HEK293 (cell line): ENCODE data around the gene METTL25B.

ENCODE experiments used
- FEZF1 ChIP-seq: fragments of 450-650 bp; formaldehyde crosslinking; IDR thresholded peaks from 2 replicates; pipeline ENCODE4 v1.5.1; 2016; ENCODE audit warnings: missing biosample characterization, missing genetic modification characterization
- GLI4 ChIP-seq: fragments of 450-650 bp; formaldehyde crosslinking; IDR thresholded peaks from 2 replicates; pipeline ENCODE4 v1.5.1; 2016; ENCODE audit warnings: missing biosample characterization, missing genetic modification characterization
- HOXD13 ChIP-seq: sonication (generic); formaldehyde crosslinking; IDR thresholded peaks from 2 replicates; pipeline ENCODE4 v1.8.0; 2022; ENCODE audit warnings: missing genetic modification reagents, borderline replicate concordance
- OVOL3 ChIP-seq: fragments of 450-650 bp; formaldehyde crosslinking; IDR thresholded peaks from 2 replicates; pipeline ENCODE4 v1.5.1; 2016; ENCODE audit warnings: missing biosample characterization, missing genetic modification characterization
- TRIM28 ChIP-seq: IDR thresholded peaks from 2 replicates; pipeline ENCODE4 v1.6.1; 2011; ENCODE audit warnings: low read length, control low read depth, borderline replicate concordance
- YY2 ChIP-seq: fragments of 450-650 bp; formaldehyde crosslinking; IDR thresholded peaks from 2 replicates; pipeline ENCODE4 v1.5.1; 2016; ENCODE audit warnings: missing biosample characterization, missing genetic modification characterization
- ZBTB1 ChIP-seq: fragments of 450-650 bp; formaldehyde crosslinking; IDR thresholded peaks from 2 replicates; pipeline ENCODE4 v1.5.1; 2016; ENCODE audit warnings: missing biosample characterization, missing genetic modification characterization
- ZBTB20 ChIP-seq: fragments of 450-650 bp; formaldehyde crosslinking; IDR thresholded peaks from 2 replicates; pipeline ENCODE4 v1.5.1; 2016; ENCODE audit warnings: missing biosample characterization, missing genetic modification characterization
- ZFHX2 ChIP-seq: fragments of 450-650 bp; formaldehyde crosslinking; conservative IDR thresholded peaks from 2 replicates; pipeline ENCODE4 v1.5.1; 2016; ENCODE audit warnings: missing biosample characterization, missing genetic modification characterization
- ZNF133 ChIP-seq: fragments of 450-650 bp; formaldehyde crosslinking; IDR thresholded peaks from 2 replicates; pipeline ENCODE4 v1.5.1; 2016; ENCODE audit warnings: missing biosample characterization, missing genetic modification characterization
- ZNF157 ChIP-seq: fragments of 450-650 bp; formaldehyde crosslinking; IDR thresholded peaks from 2 replicates; pipeline ENCODE4 v1.5.1; 2016; ENCODE audit warnings: missing biosample characterization, missing genetic modification characterization
- ZNF23 ChIP-seq: fragments of 450-650 bp; formaldehyde crosslinking; IDR thresholded peaks from 2 replicates; pipeline ENCODE4 v1.5.1; 2016; ENCODE audit warnings: missing biosample characterization, missing genetic modification characterization, borderline replicate concordance
- ZNF239 ChIP-seq: fragments of 450-650 bp; formaldehyde crosslinking; IDR thresholded peaks from 2 replicates; pipeline ENCODE4 v1.5.1; 2016; ENCODE audit warnings: missing biosample characterization, missing genetic modification characterization
- ZNF248 ChIP-seq: fragments of 450-650 bp; formaldehyde crosslinking; IDR thresholded peaks from 2 replicates; pipeline ENCODE4 v1.5.1; 2017; ENCODE audit warnings: missing biosample characterization, missing genetic modification characterization
- ZNF324 ChIP-seq: fragments of 450-650 bp; formaldehyde crosslinking; IDR thresholded peaks from 2 replicates; pipeline ENCODE4 v1.5.1; 2016; ENCODE audit warnings: missing biosample characterization, missing genetic modification characterization
- ZNF335 ChIP-seq: fragments of 450-650 bp; formaldehyde crosslinking; conservative IDR thresholded peaks from 2 replicates; pipeline ENCODE4 v1.5.1; 2016; ENCODE audit warnings: missing biosample characterization, missing genetic modification characterization
- ZNF404 ChIP-seq: fragments of 450-650 bp; formaldehyde crosslinking; IDR thresholded peaks from 2 replicates; pipeline ENCODE4 v1.5.1; 2017; ENCODE audit warnings: missing biosample characterization, missing genetic modification characterization
- ZNF423 ChIP-seq: fragments of 450-650 bp; formaldehyde crosslinking; IDR thresholded peaks from 2 replicates; pipeline ENCODE4 v1.5.1; 2016; ENCODE audit warnings: missing biosample characterization, missing genetic modification characterization
- ZNF501 ChIP-seq: fragments of 450-650 bp; formaldehyde crosslinking; IDR thresholded peaks from 2 replicates; pipeline ENCODE4 v1.5.1; 2016; ENCODE audit warnings: missing biosample characterization, missing genetic modification characterization
- ZNF510 ChIP-seq: fragments of 450-650 bp; formaldehyde crosslinking; IDR thresholded peaks from 2 replicates; pipeline ENCODE4 v1.5.1; 2018; ENCODE audit warnings: mild to moderate bottlenecking, missing genetic modification characterization, missing biosample characterization; ENCODE audit not compliant: insufficient replicate concordance
- ZNF514 ChIP-seq: fragments of 450-650 bp; formaldehyde crosslinking; IDR thresholded peaks from 2 replicates; pipeline ENCODE4 v1.5.1; 2016; ENCODE audit warnings: missing biosample characterization, missing genetic modification characterization
- ZNF521 ChIP-seq: fragments of 450-650 bp; formaldehyde crosslinking; IDR thresholded peaks from 2 replicates; pipeline ENCODE4 v1.5.1; 2017; ENCODE audit warnings: missing biosample characterization, mild to moderate bottlenecking, missing genetic modification characterization
- ZNF561 ChIP-seq: fragments of 450-650 bp; IDR thresholded peaks from 2 replicates; pipeline ENCODE4 v1.5.1; 2018; ENCODE audit warnings: missing biosample characterization, missing genetic modification characterization, borderline replicate concordance
- ZNF610 ChIP-seq: fragments of 450-650 bp; formaldehyde crosslinking; IDR thresholded peaks from 2 replicates; pipeline ENCODE4 v1.5.1; 2016; ENCODE audit warnings: missing biosample characterization, missing genetic modification characterization, borderline replicate concordance
- ZNF777 ChIP-seq: fragments of 450-650 bp; formaldehyde crosslinking; IDR thresholded peaks from 2 replicates; pipeline ENCODE4 v1.5.1; 2017; ENCODE audit warnings: missing biosample characterization, missing genetic modification characterization, borderline replicate concordance
- TF ChIP-seq, protein P1 (sequence below): fragments of 450-650 bp; formaldehyde crosslinking; IDR thresholded peaks from 2 replicates; pipeline ENCODE4 v1.5.1; 2016; ENCODE audit warnings: missing biosample characterization, missing genetic modification characterization
- TF ChIP-seq, protein P2 (sequence below): fragments of 450-650 bp; formaldehyde crosslinking; IDR thresholded peaks from 2 replicates; pipeline ENCODE4 v1.5.1; 2016; ENCODE audit warnings: missing biosample characterization, missing genetic modification characterization
- TF ChIP-seq, protein P3 (sequence below): fragments of 450-650 bp; formaldehyde crosslinking; IDR thresholded peaks from 2 replicates; pipeline ENCODE4 v1.5.1; 2016; ENCODE audit warnings: missing biosample characterization, missing genetic modification characterization
- TF ChIP-seq, protein P4 (sequence below): fragments of 450-650 bp; formaldehyde crosslinking; IDR thresholded peaks from 2 replicates; pipeline ENCODE4 v1.5.1; 2016; ENCODE audit warnings: missing biosample characterization, missing genetic modification characterization
- TF ChIP-seq, protein P5 (sequence below): fragments of 450-650 bp; formaldehyde crosslinking; optimal IDR thresholded peaks from 2 replicates; pipeline ENCODE3; 2016; ENCODE audit warnings: missing biosample characterization, mild to moderate bottlenecking, missing genetic modification characterization

Gene METTL25B

DNA sequence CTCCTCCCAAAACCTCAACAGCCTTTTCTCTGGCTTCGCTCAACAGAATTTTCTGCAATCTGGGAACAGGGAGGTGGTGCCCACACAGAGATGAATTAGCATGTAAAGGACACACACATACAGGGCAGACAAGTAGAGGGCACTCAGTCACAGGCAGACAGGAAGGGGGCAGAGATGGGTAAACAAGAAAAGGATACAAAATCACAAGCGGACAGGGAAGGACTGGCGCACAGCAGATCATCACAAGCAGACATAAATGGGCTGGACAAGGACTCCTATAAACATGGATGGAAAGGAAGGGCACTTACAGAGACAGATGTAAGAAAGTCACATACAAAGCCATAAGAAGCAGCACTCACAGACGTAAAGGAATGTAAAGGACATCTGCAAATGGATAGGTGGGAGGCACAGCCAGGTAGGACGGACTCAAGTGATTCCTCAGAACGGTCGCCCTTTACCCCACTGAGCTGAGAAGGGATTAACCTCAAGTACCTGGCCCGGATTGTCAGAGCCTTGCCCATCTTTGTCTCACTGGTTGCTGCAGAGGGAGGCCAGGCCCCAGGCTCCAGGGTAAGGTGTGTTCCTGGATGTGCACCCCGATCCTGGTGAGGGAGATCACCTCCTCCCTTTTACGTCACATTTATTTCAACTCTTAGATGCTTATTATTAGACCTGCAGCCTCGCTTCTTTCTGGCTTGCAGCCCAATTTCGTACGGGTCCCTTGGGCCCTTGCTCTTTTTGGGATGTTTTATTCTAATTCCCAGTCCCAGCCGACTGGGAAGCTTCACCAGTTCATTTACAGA lies 38.2 kb downstream of the METTL25B start (continued):
- TF ChIP-seq, protein P1, sequence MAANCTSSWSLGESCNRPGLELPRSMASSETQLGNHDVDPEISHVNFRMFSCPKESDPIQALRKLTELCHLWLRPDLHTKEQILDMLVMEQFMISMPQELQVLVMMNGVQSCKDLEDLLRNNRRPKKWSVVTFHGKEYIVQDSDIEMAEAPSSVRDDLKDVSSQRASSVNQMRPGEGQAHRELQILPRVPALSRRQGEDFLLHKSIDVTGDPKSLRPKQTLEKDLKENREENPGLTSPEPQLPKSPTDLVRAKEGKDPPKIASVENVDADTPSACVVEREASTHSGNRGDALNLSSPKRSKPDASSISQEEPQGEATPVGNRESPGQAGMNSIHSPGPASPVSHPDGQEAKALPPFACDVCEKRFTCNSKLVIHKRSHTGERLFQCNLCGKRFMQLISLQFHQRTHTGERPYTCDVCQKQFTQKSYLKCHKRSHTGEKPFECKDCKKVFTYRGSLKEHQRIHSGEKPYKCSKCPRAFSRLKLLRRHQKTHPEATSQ (tag by site-specific recombination) = no peak
- no peak for TF ChIP-seq ZNF248
- no peak for TF ChIP-seq ZNF777 (tag by site-specific recombination)
- TF ChIP-seq ZNF610 (tag by site-specific recombination) = no peak
- TF ChIP-seq TRIM28 = no peak
- peak; percentile 74; the same call in 1 of the 2 replicates for TF ChIP-seq ZBTB20 (tag by site-specific recombination)
- TF ChIP-seq ZNF561 (tag by site-specific recombination) = no peak
- TF ChIP-seq ZFHX2 = no peak
- no peak for TF ChIP-seq ZNF324 (tag by site-specific recombination)
- TF ChIP-seq, protein P2, sequence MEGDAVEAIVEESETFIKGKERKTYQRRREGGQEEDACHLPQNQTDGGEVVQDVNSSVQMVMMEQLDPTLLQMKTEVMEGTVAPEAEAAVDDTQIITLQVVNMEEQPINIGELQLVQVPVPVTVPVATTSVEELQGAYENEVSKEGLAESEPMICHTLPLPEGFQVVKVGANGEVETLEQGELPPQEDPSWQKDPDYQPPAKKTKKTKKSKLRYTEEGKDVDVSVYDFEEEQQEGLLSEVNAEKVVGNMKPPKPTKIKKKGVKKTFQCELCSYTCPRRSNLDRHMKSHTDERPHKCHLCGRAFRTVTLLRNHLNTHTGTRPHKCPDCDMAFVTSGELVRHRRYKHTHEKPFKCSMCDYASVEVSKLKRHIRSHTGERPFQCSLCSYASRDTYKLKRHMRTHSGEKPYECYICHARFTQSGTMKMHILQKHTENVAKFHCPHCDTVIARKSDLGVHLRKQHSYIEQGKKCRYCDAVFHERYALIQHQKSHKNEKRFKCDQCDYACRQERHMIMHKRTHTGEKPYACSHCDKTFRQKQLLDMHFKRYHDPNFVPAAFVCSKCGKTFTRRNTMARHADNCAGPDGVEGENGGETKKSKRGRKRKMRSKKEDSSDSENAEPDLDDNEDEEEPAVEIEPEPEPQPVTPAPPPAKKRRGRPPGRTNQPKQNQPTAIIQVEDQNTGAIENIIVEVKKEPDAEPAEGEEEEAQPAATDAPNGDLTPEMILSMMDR (tag by site-specific recombination) = peak; percentile 61; the same call in 1 of the 2 replicates
- TF ChIP-seq, protein P3, sequence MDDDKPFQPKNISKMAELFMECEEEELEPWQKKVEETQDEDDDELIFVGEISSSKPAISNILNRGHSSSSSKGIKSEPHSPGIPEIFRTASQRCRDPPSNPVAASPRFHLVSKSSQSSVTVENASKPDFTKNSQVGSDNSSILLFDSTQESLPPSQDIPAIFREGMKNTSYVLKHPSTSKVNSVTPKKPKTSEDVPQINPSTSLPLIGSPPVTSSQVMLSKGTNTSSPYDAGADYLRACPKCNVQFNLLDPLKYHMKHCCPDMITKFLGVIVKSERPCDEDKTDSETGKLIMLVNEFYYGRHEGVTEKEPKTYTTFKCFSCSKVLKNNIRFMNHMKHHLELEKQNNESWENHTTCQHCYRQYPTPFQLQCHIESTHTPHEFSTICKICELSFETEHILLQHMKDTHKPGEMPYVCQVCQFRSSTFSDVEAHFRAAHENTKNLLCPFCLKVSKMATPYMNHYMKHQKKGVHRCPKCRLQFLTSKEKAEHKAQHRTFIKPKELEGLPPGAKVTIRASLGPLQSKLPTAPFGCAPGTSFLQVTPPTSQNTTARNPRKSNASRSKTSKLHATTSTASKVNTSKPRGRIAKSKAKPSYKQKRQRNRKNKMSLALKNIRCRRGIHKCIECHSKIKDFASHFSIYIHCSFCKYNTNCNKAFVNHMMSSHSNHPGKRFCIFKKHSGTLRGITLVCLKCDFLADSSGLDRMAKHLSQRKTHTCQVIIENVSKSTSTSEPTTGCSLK (tag by site-specific recombination) = no peak
- TF ChIP-seq ZNF404 (tag by site-specific recombination) = no peak
- TF ChIP-seq, protein P4, sequence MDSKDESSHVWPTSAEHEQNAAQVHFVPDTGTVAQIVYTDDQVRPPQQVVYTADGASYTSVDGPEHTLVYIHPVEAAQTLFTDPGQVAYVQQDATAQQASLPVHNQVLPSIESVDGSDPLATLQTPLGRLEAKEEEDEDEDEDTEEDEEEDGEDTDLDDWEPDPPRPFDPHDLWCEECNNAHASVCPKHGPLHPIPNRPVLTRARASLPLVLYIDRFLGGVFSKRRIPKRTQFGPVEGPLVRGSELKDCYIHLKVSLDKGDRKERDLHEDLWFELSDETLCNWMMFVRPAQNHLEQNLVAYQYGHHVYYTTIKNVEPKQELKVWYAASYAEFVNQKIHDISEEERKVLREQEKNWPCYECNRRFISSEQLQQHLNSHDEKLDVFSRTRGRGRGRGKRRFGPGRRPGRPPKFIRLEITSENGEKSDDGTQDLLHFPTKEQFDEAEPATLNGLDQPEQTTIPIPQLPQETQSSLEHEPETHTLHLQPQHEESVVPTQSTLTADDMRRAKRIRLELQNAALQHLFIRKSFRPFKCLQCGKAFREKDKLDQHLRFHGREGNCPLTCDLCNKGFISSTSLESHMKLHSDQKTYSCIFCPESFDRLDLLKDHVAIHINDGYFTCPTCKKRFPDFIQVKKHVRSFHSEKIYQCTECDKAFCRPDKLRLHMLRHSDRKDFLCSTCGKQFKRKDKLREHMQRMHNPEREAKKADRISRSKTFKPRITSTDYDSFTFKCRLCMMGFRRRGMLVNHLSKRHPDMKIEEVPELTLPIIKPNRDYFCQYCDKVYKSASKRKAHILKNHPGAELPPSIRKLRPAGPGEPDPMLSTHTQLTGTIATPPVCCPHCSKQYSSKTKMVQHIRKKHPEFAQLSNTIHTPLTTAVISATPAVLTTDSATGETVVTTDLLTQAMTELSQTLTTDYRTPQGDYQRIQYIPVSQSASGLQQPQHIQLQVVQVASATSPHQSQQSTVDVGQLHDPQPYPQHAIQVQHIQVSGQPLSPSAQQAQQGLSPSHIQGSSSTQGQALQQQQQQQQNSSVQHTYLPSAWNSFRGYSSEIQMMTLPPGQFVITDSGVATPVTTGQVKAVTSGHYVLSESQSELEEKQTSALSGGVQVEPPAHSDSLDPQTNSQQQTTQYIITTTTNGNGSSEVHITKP (tag by site-specific recombination) = peak; percentile 62
- TF ChIP-seq, protein P5, sequence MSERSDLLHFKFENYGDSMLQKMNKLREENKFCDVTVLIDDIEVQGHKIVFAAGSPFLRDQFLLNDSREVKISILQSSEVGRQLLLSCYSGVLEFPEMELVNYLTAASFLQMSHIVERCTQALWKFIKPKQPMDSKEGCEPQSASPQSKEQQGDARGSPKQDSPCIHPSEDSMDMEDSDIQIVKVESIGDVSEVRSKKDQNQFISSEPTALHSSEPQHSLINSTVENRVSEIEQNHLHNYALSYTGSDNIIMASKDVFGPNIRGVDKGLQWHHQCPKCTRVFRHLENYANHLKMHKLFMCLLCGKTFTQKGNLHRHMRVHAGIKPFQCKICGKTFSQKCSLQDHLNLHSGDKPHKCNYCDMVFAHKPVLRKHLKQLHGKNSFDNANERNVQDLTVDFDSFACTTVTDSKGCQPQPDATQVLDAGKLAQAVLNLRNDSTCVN (tag by site-specific recombination) = no peak
- no peak for TF ChIP-seq ZNF157
- peak; percentile 54; the same call in 1 of the 2 replicates for TF ChIP-seq FEZF1 (tag by site-specific recombination)
- TF ChIP-seq ZNF510 (tag by site-specific recombination) = no peak
- TF ChIP-seq OVOL3 (tag by site-specific recombination) = no peak
- TF ChIP-seq ZNF133 (tag by site-specific recombination) = no peak
- no peak for TF ChIP-seq ZNF423 (tag by site-specific recombination)
- TF ChIP-seq ZNF23 (tag by site-specific recombination) = no peak
- no peak for TF ChIP-seq ZNF239 (tag by site-specific recombination)
- no peak for TF ChIP-seq GLI4
- no peak for TF ChIP-seq YY2 (tag by site-specific recombination)
- TF ChIP-seq ZNF521 (tag by site-specific recombination) = no peak
- peak; percentile 7; the same call in 1 of the 2 replicates for TF ChIP-seq ZNF335 (tag by site-specific recombination)
- no peak for TF ChIP-seq HOXD13 (CRISPR knock-in tag)
- TF ChIP-seq ZBTB1 = no peak
- no peak for TF ChIP-seq ZNF501
- no peak for TF ChIP-seq ZNF514 (tag by site-specific recombination)
